ENCODE measurements around the gene CDPF1. TPM values are rescaled to one million over a fixed set of nuclear protein-coding genes. Genes with fewer than 3 reads are reported as not detected.

CDPF1 gene
- total RNA-seq, 3 donors from 2014 or later, result 6.6 to 10.4 (median 6.7) TPM

DNA sequence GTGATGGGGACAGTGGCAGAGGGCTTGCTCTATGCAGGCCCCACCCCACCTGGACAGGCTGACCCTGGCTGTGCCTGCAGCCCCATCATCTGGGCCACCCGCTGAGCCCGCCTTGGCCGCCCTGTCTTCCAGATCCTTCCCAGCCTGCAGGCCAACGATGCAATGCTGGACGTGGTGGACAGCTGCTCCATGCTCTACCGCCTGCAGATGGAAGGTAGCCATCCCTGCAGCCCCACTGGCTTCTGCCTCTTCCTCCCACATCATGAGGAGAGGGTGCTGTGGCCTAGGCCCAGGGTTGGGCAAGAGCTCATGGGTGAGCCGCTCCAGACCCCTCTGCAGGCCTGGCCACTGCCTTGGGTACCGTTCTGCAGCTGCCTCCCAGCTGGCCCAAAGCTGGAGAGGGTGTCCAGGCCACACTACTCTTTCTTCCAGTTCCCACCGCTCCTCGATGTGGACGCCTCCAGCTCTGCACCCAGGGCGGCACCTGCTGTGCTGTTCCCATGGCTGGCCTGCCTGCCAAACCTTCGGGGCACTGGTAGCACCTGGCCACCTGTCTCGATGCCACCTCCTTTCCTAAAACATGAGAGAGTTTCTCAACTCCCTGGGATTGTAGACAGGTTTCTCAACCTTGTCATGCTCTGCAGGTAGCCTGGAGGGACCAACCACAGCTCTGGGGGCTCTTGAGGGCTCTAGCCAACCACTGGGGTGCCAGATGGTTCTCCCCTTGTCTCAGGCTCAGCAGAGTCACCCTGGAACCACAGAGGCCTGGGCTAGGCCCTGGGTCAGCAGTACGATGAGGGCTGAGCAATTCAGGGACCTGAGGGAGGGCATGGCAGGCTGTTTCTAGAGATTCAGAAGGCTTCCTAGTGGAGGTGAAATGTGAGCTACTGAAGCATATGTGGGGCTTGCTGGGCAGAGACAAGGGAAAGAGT is 37.1 kb upstream of the CDPF1 start:
- intact Hi-C loops (cut with DNase I, micrococcal nuclease), result no loop called here
- Histone ChIP-seq H3K4me3 (no peak overlapping the region), H3K4me1 (ENCODE audit: low read depth) (peaks cover 3% of the 10 kb centered on the region), H3K9me3 (no peaks in the 10 kb centered on the region), H3K36me3 (ENCODE audit: low read depth) (peaks cover 7% of the 10 kb centered on the region)
- TF ChIP-seq CTCF (IDR thresholded peaks at IDR 0.05), result no peak
- DNase-seq (no peak), ATAC-seq (peak; percentile 3)

DNA sequence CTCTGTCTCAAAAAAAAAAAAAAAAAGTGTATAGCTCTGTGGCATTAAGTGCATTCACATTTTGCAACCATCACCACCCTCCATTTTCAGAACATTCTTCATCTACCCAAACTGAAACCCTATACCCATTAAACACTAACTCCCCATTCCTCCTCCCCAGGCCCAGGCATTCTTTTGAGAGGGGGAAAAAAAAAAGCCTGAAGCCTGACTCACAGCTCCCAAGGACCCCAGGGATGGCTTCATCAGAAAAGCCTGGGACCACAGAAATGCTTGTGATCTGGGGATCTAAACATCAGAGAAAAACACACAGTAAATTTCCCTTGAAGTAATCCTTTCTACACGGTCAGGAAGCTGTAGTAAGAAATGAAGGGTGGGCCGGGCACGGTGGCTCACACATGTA is 35.9 kb upstream of the CDPF1 start:
- TF ChIP-seq CTCF (IDR thresholded peaks at IDR 0.05), result no peak
- peaks cover 3% of the 10 kb centered on the region for H3K4me1 ChIP-seq (ENCODE audit: low read depth)
- ATAC-seq (no peak), DNase-seq (no peak)
- no peak overlapping the region for H3K4me3 ChIP-seq
- H3K36me3 ChIP-seq (ENCODE audit: low read depth), result peaks cover 6% of the 10 kb centered on the region
- no peaks in the 10 kb centered on the region for H3K9me3 ChIP-seq
- intact Hi-C loops (cut with DNase I, micrococcal nuclease), result no loop called here

DNA sequence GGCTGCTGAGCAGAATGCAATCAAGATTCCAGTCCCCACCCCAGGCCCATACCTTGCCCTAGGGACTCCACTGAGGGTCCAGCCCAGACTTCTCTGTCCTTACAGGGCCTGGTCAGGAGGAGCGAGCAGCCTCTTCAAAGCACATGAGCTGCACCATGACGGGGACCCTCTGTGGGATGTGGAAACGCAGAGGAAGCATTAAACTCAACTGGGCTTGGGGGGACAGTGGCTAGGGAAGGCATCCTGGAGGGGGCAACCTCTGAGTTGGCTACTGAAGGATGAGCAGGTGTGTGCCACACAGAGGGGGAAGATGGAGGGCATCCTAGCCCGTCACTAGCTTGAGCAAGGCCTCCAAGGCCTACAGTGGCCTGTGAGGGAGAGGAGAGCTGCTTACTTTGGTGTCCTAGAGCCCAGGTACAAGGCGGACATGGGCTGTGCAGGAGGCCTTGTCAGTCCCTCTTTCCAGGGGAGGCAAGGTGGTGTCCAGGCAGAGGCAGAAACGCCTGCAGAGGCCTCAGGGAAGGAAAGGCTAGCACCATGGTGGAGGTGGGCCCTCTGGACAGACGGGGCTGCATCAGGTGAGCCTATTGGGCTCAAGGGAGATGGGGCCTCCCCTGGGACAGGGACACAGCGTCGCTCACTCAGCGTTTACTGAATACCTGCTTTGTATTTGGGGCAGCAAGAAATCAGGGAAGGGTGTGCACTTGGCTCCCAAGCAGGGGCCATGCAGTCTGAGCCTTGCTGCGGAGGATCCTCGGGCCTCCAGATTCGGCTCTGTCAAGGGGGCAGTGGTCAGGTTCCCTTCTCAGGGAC is 32.0 kb upstream of the CDPF1 start:
- no peaks in the 10 kb centered on the region for H3K9me3 ChIP-seq
- DNase-seq (no peak), ATAC-seq (no peak)
- TF ChIP-seq CTCF (IDR thresholded peaks at IDR 0.05), result no peak
- H3K4me1 ChIP-seq (ENCODE audit: low read depth), result peaks cover under 1% of the 10 kb centered on the region
- intact Hi-C loops (cut with DNase I, micrococcal nuclease), result no loop called here
- H3K4me3 ChIP-seq, result no peak overlapping the region
- peaks cover 26% of the 10 kb centered on the region for H3K36me3 ChIP-seq (ENCODE audit: low read depth)

GRCh38 chr22:46280999-46281623 is 31.0 kb upstream of the CDPF1 start:
- intact Hi-C loops (cut with DNase I, micrococcal nuclease), result no loop called here
- ATAC-seq, result peak; percentile 63

More at GRCh38 chr22:46280999-46281623, 31.0 kb upstream of the CDPF1 start:
- H3K36me3 ChIP-seq (ENCODE audit: low read depth), result peaks cover 26% of the 10 kb centered on the region
- peak in 1 of 3 donors; percentile 42 for DNase-seq
- no peak for TF ChIP-seq CTCF (IDR thresholded peaks at IDR 0.05)
- no peaks in the 10 kb centered on the region for H3K4me1 ChIP-seq (ENCODE audit: low read depth)
- no peak overlapping the region for H3K4me3 ChIP-seq
- no peaks in the 10 kb centered on the region for H3K9me3 ChIP-seq

Data from mucosa of descending colon (tissue), 3 donors.